Endothelial cell of umbilical vein (primary cell): ENCODE data around the gene CYP2D6. TPM values are rescaled to one million over a fixed set of nuclear protein-coding genes. Genes with fewer than 3 reads are reported as not detected.

Experiments
- BruUV-seq: library from RNA; stranded (reverse); fragments of 400-500 nt; replicated peaks from 2 replicates; lab custom pipeline; 2021; lab: Mats Ljungman, UMichigan
- CTCF ChIA-PET: fragments of 300-600, 350-600 bp; sonication (Branson Sonifier 250); formaldehyde crosslinking; loops from one replicate; lab custom pipeline; 2021; ENCODE audit warnings: antibody characterized with exemption, inconsistent platforms; lab: Charles Lee
- POLR2A ChIA-PET: fragments of 300-600, 350-600 bp; sonication (Branson Sonifier 250); formaldehyde crosslinking; loops from one replicate; lab custom pipeline; 2021; ENCODE audit warnings: antibody characterized with exemption, inconsistent platforms; lab: Charles Lee
- DNase-seq: peaks from one replicate; pipeline ENCODE4 v3.0.0-alpha.2; 2011; ENCODE audit warnings: low read depth, low spot score
- FAIRE-seq: peaks from 2 replicates; lab custom pipeline; 2011; peaks lifted over from hg19 to GRCh38; lab: Jason Lieb, UNC
- H2AFZ ChIP-seq: 2 replicates; pipeline ENCODE4 v1.6.0; 2012; ENCODE audit warnings: low read depth, low read length, control low read depth, inconsistent platforms
- H3K27ac ChIP-seq: 2 replicates; pipeline ENCODE4 v1.5.1; 2011; ENCODE audit warnings: low read depth, mild to moderate bottlenecking, control low read depth, low read length, moderate library complexity; ENCODE audit not compliant: insufficient read depth
- H3K27me3 ChIP-seq, 2 experiments: 2 replicates each; pipeline versions ENCODE4 v1.6.0 to v1.6.1; 2011; ENCODE audit warnings: low read length in 2 of 2, mixed read lengths in 1 of 2; ENCODE audit not compliant: control insufficient read depth in 2 of 2, insufficient read depth in 2 of 2
- H3K36me3 ChIP-seq, 2 experiments: 2 replicates in 1 of 2; 3 replicates in 1 of 2; pipeline ENCODE4 v1.5.1; 2011; ENCODE audit warnings: low read length in 2 of 2, mild to moderate bottlenecking in 1 of 2, moderate library complexity in 1 of 2; ENCODE audit not compliant: control insufficient read depth in 2 of 2, insufficient read depth in 2 of 2; ENCODE audit errors: extremely low read depth in 1 of 2
- H3K4me1 ChIP-seq: 3 replicates; pipeline ENCODE4 v1.5.1; 2011; ENCODE audit warnings: mild to moderate bottlenecking, low read length; ENCODE audit not compliant: control insufficient read depth, insufficient read depth; ENCODE audit errors: extremely low read depth
- H3K4me2 ChIP-seq: 2 replicates; pipeline ENCODE4 v1.6.1; 2011; ENCODE audit warnings: low read length, control low read depth, mixed read lengths; ENCODE audit not compliant: insufficient read depth
- H3K4me3 ChIP-seq, 3 experiments: fragments of 200-600 bp in 1 of 3; sonication (generic), shearing (Covaris generic) in 1 of 3; replicated peaks in 1 of 3; 2 replicates each; pipeline ENCODE4 v1.5.1; 2011 to 2016; ENCODE audit warnings: control low read depth in 3 of 3, low read length in 3 of 3, mild to moderate bottlenecking in 2 of 3, inconsistent platforms in 1 of 3, low read depth in 1 of 3, moderate library complexity in 1 of 3; ENCODE audit not compliant: insufficient read depth in 1 of 3
- H3K79me2 ChIP-seq: 2 replicates; pipeline ENCODE4 v1.6.0; 2012; ENCODE audit warnings: low read length, inconsistent platforms; ENCODE audit not compliant: control insufficient read depth, insufficient read depth
- H3K9ac ChIP-seq: replicated peaks from 2 replicates; pipeline ENCODE3; 2011; ENCODE audit warnings: low read length, control low read depth; ENCODE audit not compliant: insufficient read depth; ENCODE audit errors: extremely low read depth
- H3K9me1 ChIP-seq: replicated peaks from 3 replicates; pipeline ENCODE4 v1.6.0; 2011; ENCODE audit warnings: mild to moderate bottlenecking, low read length; ENCODE audit not compliant: control insufficient read depth, insufficient read depth; ENCODE audit errors: extremely low read depth
- H3K9me3 ChIP-seq: replicated peaks from 2 replicates; pipeline ENCODE4 v1.5.1; 2012; ENCODE audit warnings: low read length, inconsistent platforms; ENCODE audit not compliant: control insufficient read depth, insufficient read depth
- H4K20me1 ChIP-seq: replicated peaks from 2 replicates; pipeline ENCODE3; 2011; ENCODE audit warnings: mild to moderate bottlenecking, low read length; ENCODE audit not compliant: control insufficient read depth, insufficient read depth; ENCODE audit errors: extremely low read depth
- CTCF ChIP-seq, 2 donors: IDR thresholded peaks; 1 replicate in 1 of 2; 2 replicates in 1 of 2; pipeline ENCODE4 v1.5.1; 2011; ENCODE audit warnings: low read length in 2 of 2, mild to moderate bottlenecking in 2 of 2, moderate library complexity in 2 of 2, control low read depth in 1 of 2, inconsistent platforms in 1 of 2, low read depth in 1 of 2; ENCODE audit not compliant: insufficient read depth in 1 of 2; ENCODE audit errors: extremely low read depth in 1 of 2
- EZH2 ChIP-seq: IDR thresholded peaks from 2 replicates; pipeline ENCODE4 v1.6.1; 2012; ENCODE audit warnings: borderline replicate concordance, low read depth, mild to moderate bottlenecking, moderate library complexity, low read length, inconsistent platforms; ENCODE audit not compliant: severe bottlenecking
- FOS ChIP-seq: IDR thresholded peaks from 2 replicates; pipeline ENCODE4 v1.6.1; 2011; ENCODE audit warnings: mild to moderate bottlenecking, low read length, moderate library complexity, borderline replicate concordance; ENCODE audit not compliant: insufficient read depth
- GATA2 ChIP-seq: IDR thresholded peaks from 2 replicates; pipeline ENCODE4 v1.7.0; 2011; ENCODE audit warnings: low read depth, mild to moderate bottlenecking, moderate library complexity, mixed read lengths, low read length; ENCODE audit not compliant: insufficient read length, insufficient read depth
- JUN ChIP-seq: IDR thresholded peaks from 2 replicates; pipeline ENCODE4 v1.6.1; 2011; ENCODE audit warnings: borderline replicate concordance, low read depth; ENCODE audit not compliant: insufficient read length, insufficient read depth
- MAX ChIP-seq: IDR thresholded peaks from 2 replicates; pipeline ENCODE4 v1.6.1; 2011; ENCODE audit not compliant: insufficient read depth, insufficient read length
- MYC ChIP-seq: IDR thresholded peaks from one replicate; pipeline ENCODE4 v1.6.1; 2011; ENCODE audit warnings: mild to moderate bottlenecking, low read depth, low read length
- POLR2A ChIP-seq: IDR thresholded peaks from 2 replicates; pipeline ENCODE4 v1.6.1; 2012; ENCODE audit warnings: low read depth, mild to moderate bottlenecking, control low read depth, low read length
- POLR2AphosphoS5 ChIP-seq: IDR thresholded peaks from 2 replicates; pipeline ENCODE4 v1.6.1; 2012; ENCODE audit warnings: low read depth, mild to moderate bottlenecking, control low read depth, low read length, moderate library complexity; ENCODE audit not compliant: insufficient read depth
- dilution Hi-C: fragments of 300-500 bp; cut with MboI; formaldehyde crosslinking; loops from one replicate; pipeline ENCODE4 v1.15.0; 2019; ENCODE audit warnings: low sequenced_read_pairs; ENCODE audit not compliant: extremely low pct_ligation_motif_present
- intact Hi-C: fragments of 100-400 bp; cut with micrococcal nuclease; formaldehyde crosslinking; loops from one replicate; pipeline ENCODE4 v1.10.0; 2022
- polyA plus RNA-seq, 4 experiments: library from polyadenylated mRNA; depleted of rRNA in 3 of 4; stranded (reverse) in 3 of 4; unstranded in 1 of 4; fragments of >200 nt; gene quantifications; 2 replicates each; pipeline versions ENCODE4 v1.2.1 to v1.2.3, GENCODE V29; 2011 to 2012; ENCODE audit warnings: missing spikeins in 1 of 4
- total RNA-seq: library from RNA; stranded (reverse); gene quantifications from 2 replicates; pipeline ENCODE4 v1.2.3, GENCODE V29; 2021

CYP2D6 gene
- total and polyA plus RNA-seq, 2 donors (not counting 3 experiments of a cell fraction or from before 2014, with no cell fraction given): 0.25 to 0.91 TPM

GRCh38 chr22:42160251-42160650 is 29.6 kb upstream of the CYP2D6 start:
- no peak for FAIRE-seq
- no peak for DNase-seq
- no peak overlapping the region for H3K4me3 ChIP-seq
- no peaks in the 10 kb centered on the region for H3K4me1 ChIP-seq
- dilution Hi-C loops (no loop called here), intact Hi-C loops (no loop called here)
- H3K79me2 ChIP-seq: no peaks in the 10 kb centered on the region
- H3K36me3 ChIP-seq: peaks cover 0 to 10% of the 10 kb centered on the region in 2 experiments
- no peak overlapping the region for H3K4me2 ChIP-seq
- H3K9me1 ChIP-seq: no peaks in the 10 kb centered on the region
- TF ChIP-seq GATA2 (no peak), CTCF (IDR thresholded peaks at IDR 0.05; ENCODE audit: extremely low read depth in 1 of 2, insufficient read depth in 1 of 2, low read depth in 1 of 2, low read length in 2 of 2) (no peak), POLR2AphosphoS5 (no peak), FOS (no peak), POLR2A (no peak), MYC (no peak), MAX (no peak), EZH2 (no peak), JUN (no peak)
- ChIA-PET CTCF (no interaction called here), POLR2A (no interaction called here)
- TSS peak; percentile 71 for BruUV-seq
- no peaks in the 10 kb centered on the region for H4K20me1 ChIP-seq
- H3K27ac ChIP-seq: no peak overlapping the region
- H2AFZ ChIP-seq: no peak overlapping the region
- H3K9ac ChIP-seq: no peak overlapping the region
- H3K9me3 ChIP-seq: no peaks in the 10 kb centered on the region
- H3K27me3 ChIP-seq: no peaks in the 10 kb centered on the region
